Middle frontal gyrus (tissue), 1 donor: ENCODE data around the gene TRNP1.

Source experiments
- DNase-seq: peaks from one replicate; pipeline ENCODE4 v3.0.0-alpha.2; 2015; ENCODE audit warnings: low spot score; ENCODE audit errors: extremely low spot score

Gene TRNP1

GRCh38 chr1:27000817-27001460 lies 7.4 kb downstream of the TRNP1 start:
- DNase-seq: no peak

GRCh38 chr1:27001570-27002360 lies 8.3 kb downstream of the TRNP1 start:
- no peak for DNase-seq

GRCh38 chr1:27003745-27004470 lies 10.4 kb downstream of the TRNP1 start:
- no peak for DNase-seq

GRCh38 chr1:27004471-27005165 lies 11.1 kb downstream of the TRNP1 start:
- DNase-seq: no peak

- no peak for DNase-seq
Measured at GRCh38 chr1:27005166-27005530, 11.7 kb downstream of the TRNP1 start.

- DNase-seq: no peak
Measured at GRCh38 chr1:27005648-27006496, 12.4 kb downstream of the TRNP1 start.

- no peak for DNase-seq
Measured at GRCh38 chr1:27006683-27007082, 13.2 kb downstream of the TRNP1 start.

- no peak for DNase-seq
Measured at GRCh38 chr1:27007909-27008582, 14.6 kb downstream of the TRNP1 start.

GRCh38 chr1:27009601-27010197 lies 16.2 kb downstream of the TRNP1 start:
- no peak for DNase-seq

- no peak for DNase-seq
Measured at GRCh38 chr1:27010226-27010994, 16.9 kb downstream of the TRNP1 start.

GRCh38 chr1:27011058-27011764 lies 17.7 kb downstream of the TRNP1 start:
- no peak for DNase-seq

GRCh38 chr1:27011976-27012563 lies 18.6 kb downstream of the TRNP1 start:
- no peak for DNase-seq

- DNase-seq: no peak
Measured at GRCh38 chr1:27015260-27015659, 21.8 kb downstream of the TRNP1 start.

- DNase-seq: no peak
Measured at GRCh38 chr1:27016376-27016775, 22.9 kb downstream of the TRNP1 start.

GRCh38 chr1:27017207-27017606 lies 23.7 kb downstream of the TRNP1 start:
- DNase-seq: no peak

GRCh38 chr1:27018316-27018715 lies 24.8 kb downstream of the TRNP1 start:
- DNase-seq: no peak

GRCh38 chr1:27021354-27022031 lies 28.0 kb downstream of the TRNP1 start:
- no peak for DNase-seq
